ENCODE results near the gene ERP44.

GRCh38 chr9:100019541-100019940, 79.3 kb downstream of the ERP44 start:
- no peak for TF ChIP-seq CTCF (IDR thresholded peaks at IDR 0.05; ENCODE audit: insufficient read depth, low read length, poor library complexity, severe bottlenecking)
- TF ChIP-seq EZH2phosphoT487 (conservative IDR thresholded peaks at IDR 0.05; ENCODE audit: low read length) = no peak
